Upper lobe of left lung (tissue), 6 donors: ENCODE results near the gene TCTN1. TPM values are rescaled to one million over a fixed set of nuclear protein-coding genes. Genes with fewer than 3 reads are reported as not detected.
A peak's percentile ranks its signal among the peaks of the same experiment; 100 is the strongest.

Source experiments
- ATAC-seq, 2 donors: fragments of 200-7000 bp; cut with Tn5 transposase; one replicate each; pipeline ENCODE4 v1.9.1; 2022; ENCODE audit warnings: mild to moderate bottlenecking in 2 of 2, moderate library complexity in 2 of 2; ENCODE audit not compliant: low FRiP score in 2 of 2
- DNase-seq, 2 donors: peaks; one replicate each; pipeline ENCODE4 v3.0.0-alpha.2; 2019 to 2020
- H3K27ac ChIP-seq, 4 donors: fragments of 200-600 bp; sonication (generic); one replicate each; pipeline ENCODE4 v1.5.1; 2016 to 2019
- H3K27me3 ChIP-seq, 4 donors: fragments of 200-600 bp; sonication (generic); one replicate each; pipeline ENCODE4 v1.5.1; 2017 to 2019
- H3K36me3 ChIP-seq, 4 donors: fragments of 200-600 bp; sonication (generic); one replicate each; pipeline ENCODE4 v1.5.1; 2016 to 2019
- H3K4me1 ChIP-seq, 4 donors: fragments of 200-600 bp; sonication (generic); one replicate each; pipeline ENCODE4 v1.5.1; 2018 to 2019
- H3K4me3 ChIP-seq, 4 donors: fragments of 200-600 bp; sonication (generic); one replicate each; pipeline ENCODE4 v1.5.1; 2017 to 2019; ENCODE audit warnings: mild to moderate bottlenecking in 2 of 4, moderate library complexity in 1 of 4
- H3K9me3 ChIP-seq, 4 donors: fragments of 200-600 bp; sonication (generic); one replicate each; pipeline ENCODE4 v1.5.1; 2018 to 2019
- EP300 ChIP-seq, 4 donors: sonication (generic); formaldehyde crosslinking; IDR thresholded peaks; one replicate each; pipeline ENCODE4 v1.5.1; 2017; ENCODE audit warnings: antibody characterized with exemption in 4 of 4, control low read depth in 2 of 4
- POLR2A ChIP-seq, 4 donors: fragments of 450-650 bp; IDR thresholded peaks; one replicate each; pipeline ENCODE4 v1.5.1; 2016 to 2017; ENCODE audit warnings: antibody characterized with exemption in 4 of 4, mild to moderate bottlenecking in 2 of 4
- POLR2AphosphoS5 ChIP-seq, 2 donors: sonication (generic); formaldehyde crosslinking; IDR thresholded peaks; one replicate each; pipeline ENCODE4 v1.5.1; 2017; ENCODE audit warnings: antibody characterized with exemption in 2 of 2
- WGBS, 2 donors: methylation state at CpG; one replicate each; pipeline ENCODE4 v1.1.5; 2017 to 2018; 5-methylcytosine and 5-hydroxymethylcytosine counted together
- total RNA-seq, 6 donors: library from RNA; depleted of rRNA in 4 of 6; stranded (reverse); fragments of >200 nt in 4 of 6; gene quantifications; one replicate each; pipeline versions ENCODE4 v1.1.0 to v1.2.1, GENCODE V29; 2016 to 2021
- TF ChIP-seq, protein P1 (sequence below), 6 experiments: fragments of 450-650 bp in 4 of 6; fragments of 200-600 bp in 2 of 6; sonication (generic) in 2 of 6; IDR thresholded peaks; one replicate each; pipeline ENCODE4 v1.5.1; 2016 to 2019; ENCODE audit warnings: antibody characterized with exemption in 6 of 6
- donor health status: DM: no; HTN: no; CAD: no; lungs with moderate emphysema.
- donor health status: DM: no; HTN: yes; CAD: no; lungs with severe emphysema.

The TCTN1 gene
- total RNA-seq, 6 donors from 2014 or later = 21.6 to 50.8 (median 42.6) TPM

DNA sequence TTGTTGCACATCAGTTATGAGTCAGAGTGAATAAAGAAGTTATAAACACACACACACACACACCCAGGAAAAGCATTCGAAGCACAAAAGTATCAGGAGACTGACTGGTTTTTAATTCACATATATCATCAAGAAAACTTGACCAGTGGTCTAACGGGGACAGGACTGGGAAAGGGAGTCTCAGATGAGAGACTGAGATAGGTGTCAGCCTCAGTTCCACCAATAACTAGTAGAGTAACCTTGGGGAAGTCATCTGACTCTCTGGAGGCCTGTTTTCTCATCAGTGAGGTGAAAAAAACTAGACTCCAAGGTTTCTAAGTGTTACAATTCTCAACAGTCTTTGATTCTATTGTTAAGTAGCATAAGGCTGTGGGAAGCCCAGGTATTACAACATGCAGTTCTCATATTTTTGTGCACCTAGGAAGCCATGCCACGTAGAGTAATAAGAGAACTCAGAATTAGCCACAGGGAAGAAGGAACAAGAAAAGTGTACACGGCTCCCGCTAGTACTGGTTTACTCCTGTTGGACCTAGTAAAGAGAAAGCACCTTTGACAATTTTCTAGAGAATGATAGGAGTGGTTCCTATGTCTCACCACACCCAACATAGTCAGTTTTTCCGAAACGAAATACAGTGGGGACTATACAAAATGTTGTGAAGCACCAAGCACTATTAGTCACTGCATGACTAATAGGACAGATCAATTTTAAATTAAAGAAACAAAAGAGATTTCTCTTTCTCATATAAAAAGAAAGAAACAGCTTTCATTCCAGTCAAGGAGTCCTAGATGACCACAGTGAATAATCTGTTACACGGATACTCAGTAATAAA, 35.9 kb upstream of the TCTN1 start:
- Histone ChIP-seq H3K4me3 (no peak overlapping the region), H3K27me3 (no peaks in the 10 kb centered on the region), H3K36me3 (no peaks in the 10 kb centered on the region), H3K9me3 (no peaks in the 10 kb centered on the region), H3K27ac (peak overlapping the region; percentile 56 to 79 (median 74)), H3K4me1 (peaks cover 40 to 74% (median 53%) of the 10 kb centered on the region in 4 donors)
- DNase-seq (peak in 1 of 2 donors; percentile 41), ATAC-seq (peak; percentile 54 to 64)
- TF ChIP-seq POLR2AphosphoS5 (IDR thresholded peaks at IDR 0.05) (no peak), POLR2A (IDR thresholded peaks at IDR 0.05) (no peak), EP300 (IDR thresholded peaks at IDR 0.05) (peak in 1 of 4 donors; percentile 42)
- TF ChIP-seq, protein P1, sequence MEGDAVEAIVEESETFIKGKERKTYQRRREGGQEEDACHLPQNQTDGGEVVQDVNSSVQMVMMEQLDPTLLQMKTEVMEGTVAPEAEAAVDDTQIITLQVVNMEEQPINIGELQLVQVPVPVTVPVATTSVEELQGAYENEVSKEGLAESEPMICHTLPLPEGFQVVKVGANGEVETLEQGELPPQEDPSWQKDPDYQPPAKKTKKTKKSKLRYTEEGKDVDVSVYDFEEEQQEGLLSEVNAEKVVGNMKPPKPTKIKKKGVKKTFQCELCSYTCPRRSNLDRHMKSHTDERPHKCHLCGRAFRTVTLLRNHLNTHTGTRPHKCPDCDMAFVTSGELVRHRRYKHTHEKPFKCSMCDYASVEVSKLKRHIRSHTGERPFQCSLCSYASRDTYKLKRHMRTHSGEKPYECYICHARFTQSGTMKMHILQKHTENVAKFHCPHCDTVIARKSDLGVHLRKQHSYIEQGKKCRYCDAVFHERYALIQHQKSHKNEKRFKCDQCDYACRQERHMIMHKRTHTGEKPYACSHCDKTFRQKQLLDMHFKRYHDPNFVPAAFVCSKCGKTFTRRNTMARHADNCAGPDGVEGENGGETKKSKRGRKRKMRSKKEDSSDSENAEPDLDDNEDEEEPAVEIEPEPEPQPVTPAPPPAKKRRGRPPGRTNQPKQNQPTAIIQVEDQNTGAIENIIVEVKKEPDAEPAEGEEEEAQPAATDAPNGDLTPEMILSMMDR (IDR thresholded peaks at IDR 0.05) = no peak
- 32 to 44% methylated on average over 8 of the region's 8 CpGs for whole genome bisulfite sequencing, 2 donors

DNA sequence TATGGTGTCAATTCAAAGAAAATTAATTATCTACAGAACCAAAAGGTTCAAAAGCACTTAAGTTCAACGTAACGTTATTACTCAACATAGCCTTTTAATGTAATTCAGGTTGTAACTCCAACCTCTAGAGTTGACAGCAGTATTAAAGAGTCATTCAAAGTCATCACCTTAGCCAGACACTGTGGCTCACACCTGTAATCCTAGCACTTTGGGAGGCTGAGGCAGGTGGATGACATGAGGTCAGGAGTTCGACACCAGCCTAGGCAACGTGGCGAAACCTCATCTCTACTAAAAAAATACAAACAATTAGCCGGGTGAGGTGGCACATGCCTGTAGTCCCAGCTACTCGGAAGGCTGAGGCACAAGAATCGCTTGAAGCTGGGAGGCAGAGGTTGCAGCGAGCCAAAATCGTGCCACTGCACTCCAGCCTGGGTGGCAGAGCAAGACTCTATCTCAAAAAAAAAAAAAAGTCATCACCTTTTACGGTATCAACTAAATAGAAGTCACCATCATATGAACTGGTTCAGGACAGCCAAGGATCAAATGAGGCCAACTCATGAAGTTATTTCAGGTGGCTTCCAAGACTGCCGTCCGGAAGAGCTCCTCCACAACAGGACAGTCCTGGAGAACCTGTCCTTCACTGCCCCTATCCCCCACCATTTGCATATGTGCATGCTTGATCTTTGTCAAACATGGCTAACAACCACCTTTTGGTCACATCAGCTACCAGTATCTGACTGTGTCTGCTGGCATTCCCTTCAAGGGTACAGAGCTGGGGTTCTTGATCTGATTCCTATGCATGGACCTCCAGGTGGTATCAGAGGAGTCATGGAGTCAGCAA, 35.0 kb upstream of the TCTN1 start:
- Histone ChIP-seq H3K36me3 (no peaks in the 10 kb centered on the region), H3K27me3 (no peaks in the 10 kb centered on the region), H3K27ac (peak overlapping the region; percentile 56 to 79 (median 74)), H3K9me3 (no peaks in the 10 kb centered on the region), H3K4me1 (peaks cover 45 to 77% (median 59%) of the 10 kb centered on the region in 4 donors), H3K4me3 (no peak overlapping the region)
- TF ChIP-seq, protein P1 (IDR thresholded peaks at IDR 0.05) = no peak
- TF ChIP-seq POLR2AphosphoS5 (IDR thresholded peaks at IDR 0.05) (no peak), EP300 (IDR thresholded peaks at IDR 0.05) (no peak), POLR2A (IDR thresholded peaks at IDR 0.05) (no peak)
- ATAC-seq (no peak), DNase-seq (no peak)
- WGBS, 2 donors = 78 to 83% methylated on average over 13 of the region's 13 CpGs

DNA sequence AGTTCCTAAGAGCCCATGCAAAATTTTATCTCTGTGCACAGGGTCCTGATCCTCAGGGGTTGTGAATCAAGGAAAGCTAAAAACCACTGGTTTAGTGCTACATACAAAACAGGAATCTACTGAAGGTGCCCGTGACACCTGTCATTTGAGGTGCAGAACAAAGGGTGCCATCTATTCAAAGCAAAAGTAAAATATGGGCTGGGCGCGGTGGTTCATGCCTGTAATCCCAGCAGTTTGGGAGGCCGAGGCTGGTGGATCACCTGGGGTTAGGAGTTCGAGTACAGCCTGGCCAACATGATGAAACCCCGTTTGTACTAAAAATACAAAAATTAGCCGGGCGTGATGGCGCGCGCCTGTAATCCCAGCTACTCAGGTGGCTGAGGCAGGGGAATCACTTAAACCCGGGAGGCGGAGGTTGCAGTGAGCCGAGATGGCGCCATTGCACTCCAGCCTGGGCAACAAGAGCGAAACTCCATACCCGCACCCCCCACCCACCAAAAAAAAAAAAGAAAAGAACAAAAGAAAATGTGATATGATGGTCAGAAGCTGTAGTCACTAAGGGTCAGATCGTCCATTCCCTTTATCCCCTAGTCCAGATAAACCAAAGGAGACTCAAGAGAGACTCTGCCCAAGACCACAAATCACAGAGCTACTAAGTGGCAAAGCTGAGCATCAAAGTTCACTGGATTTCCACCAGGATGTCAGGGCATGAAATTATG, 34.2 kb upstream of the TCTN1 start:
- H3K27me3 ChIP-seq = no peaks in the 10 kb centered on the region
- no peaks in the 10 kb centered on the region for H3K36me3 ChIP-seq
- ATAC-seq (no peak), DNase-seq (no peak)
- H3K4me3 ChIP-seq = no peak overlapping the region
- WGBS, 2 donors = 95 to 96% methylated on average over 18 of the region's 18 CpGs
- H3K9me3 ChIP-seq = no peaks in the 10 kb centered on the region
- peak overlapping the region in 1 of 4 donors; percentile 79 for H3K27ac ChIP-seq
- peaks cover 51 to 81% (median 61%) of the 10 kb centered on the region in 4 donors for H3K4me1 ChIP-seq
- TF ChIP-seq, protein P1 (IDR thresholded peaks at IDR 0.05) = no peak
- TF ChIP-seq POLR2AphosphoS5 (IDR thresholded peaks at IDR 0.05) (no peak), EP300 (IDR thresholded peaks at IDR 0.05) (no peak), POLR2A (IDR thresholded peaks at IDR 0.05) (no peak)

DNA sequence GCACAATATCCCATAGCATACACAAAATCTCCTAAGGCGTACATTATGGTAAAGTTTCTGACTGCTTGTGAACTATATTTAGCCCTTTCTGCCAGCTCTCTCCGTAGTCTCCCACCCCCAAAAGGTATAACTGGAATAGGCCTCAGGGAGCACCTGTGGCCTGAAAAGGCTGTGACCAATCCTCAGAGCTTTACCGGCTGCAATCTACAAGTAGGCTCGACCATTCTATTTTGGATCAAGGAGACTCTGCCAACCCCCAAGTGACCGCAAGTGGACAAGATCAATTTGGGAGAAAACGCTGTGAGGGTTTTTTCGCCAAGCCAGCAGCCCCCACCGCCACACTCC, 32.0 kb upstream of the TCTN1 start:
- ATAC-seq (no peak), DNase-seq (no peak)
- peak overlapping the region; percentile 87 to 98 (median 93) for H3K27ac ChIP-seq
- H3K9me3 ChIP-seq = no peaks in the 10 kb centered on the region
- H3K36me3 ChIP-seq = no peaks in the 10 kb centered on the region
- H3K4me1 ChIP-seq = peaks cover 56 to 83% (median 71%) of the 10 kb centered on the region in 4 donors
- TF ChIP-seq POLR2AphosphoS5 (IDR thresholded peaks at IDR 0.05) (no peak), EP300 (IDR thresholded peaks at IDR 0.05) (no peak), POLR2A (IDR thresholded peaks at IDR 0.05) (no peak)
- TF ChIP-seq, protein P1 (IDR thresholded peaks at IDR 0.05) = no peak
- no peaks in the 10 kb centered on the region for H3K27me3 ChIP-seq
- WGBS, 2 donors = 5 to 11% methylated on average over 8 of the region's 8 CpGs
- H3K4me3 ChIP-seq = peak overlapping the region; percentile 85 to 100 (median 91)
